ENCODE measurements around the gene TBL1XR1.

The TBL1XR1 gene

GRCh38 chr3:177102553-177102952, 94.7 kb downstream of the TBL1XR1 start:
- H3K9me3 Mint-ChIP-seq: no peaks in the 10 kb centered on the region
- H3K27me3 Mint-ChIP-seq: no peaks in the 10 kb centered on the region
- peak overlapping the region; percentile 3 for H3K27ac Mint-ChIP-seq
- peaks cover 4% of the 10 kb centered on the region for H3K36me3 Mint-ChIP-seq
- H3K4me1 Mint-ChIP-seq: peaks cover 54% of the 10 kb centered on the region
- H3K4me3 Mint-ChIP-seq: no peak overlapping the region

GRCh38 chr3:177098551-177098950, 98.7 kb downstream of the TBL1XR1 start:
- H3K27me3 Mint-ChIP-seq: no peaks in the 10 kb centered on the region
- H3K4me1 Mint-ChIP-seq: peaks cover 38% of the 10 kb centered on the region
- peaks cover 7% of the 10 kb centered on the region for H3K9me3 Mint-ChIP-seq
- H3K27ac Mint-ChIP-seq: no peak overlapping the region
- H3K36me3 Mint-ChIP-seq: peaks cover 33% of the 10 kb centered on the region
- no peak overlapping the region for H3K4me3 Mint-ChIP-seq

GRCh38 chr3:177096615-177097014, 100.7 kb downstream of the TBL1XR1 start:
- Mint-ChIP-seq H3K27ac (peak overlapping the region; percentile 69), H3K27me3 (no peaks in the 10 kb centered on the region), H3K9me3 (peaks cover 7% of the 10 kb centered on the region), H3K4me3 (no peak overlapping the region), H3K4me1 (peaks cover 44% of the 10 kb centered on the region), H3K36me3 (peaks cover 46% of the 10 kb centered on the region)

- Mint-ChIP-seq H3K9me3 (peaks cover 7% of the 10 kb centered on the region), H3K27ac (no peak overlapping the region), H3K4me3 (no peak overlapping the region), H3K27me3 (no peaks in the 10 kb centered on the region), H3K4me1 (peaks cover 60% of the 10 kb centered on the region), H3K36me3 (peaks cover 58% of the 10 kb centered on the region)
These were observed 103.3 kb downstream of the TBL1XR1 start for GRCh38 chr3:177093966-177094365.

DNA sequence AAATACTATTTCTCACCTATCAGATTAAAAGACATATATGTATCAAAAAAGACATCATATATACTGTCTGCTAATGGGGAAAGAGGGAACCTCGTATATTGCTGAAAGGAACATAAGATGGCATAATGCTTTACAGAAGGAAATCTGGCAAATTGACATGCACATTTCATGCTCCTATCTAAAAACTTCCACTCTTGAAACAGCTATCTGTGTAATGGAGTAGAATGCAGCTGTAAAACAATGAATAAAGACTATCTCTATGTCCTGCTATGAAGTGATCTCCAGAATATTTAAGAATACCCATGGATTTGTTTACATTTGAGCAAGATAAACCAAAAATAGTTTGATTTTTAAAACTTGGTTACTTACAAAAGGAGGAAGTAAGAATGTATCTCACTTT, 107.4 kb downstream of the TBL1XR1 start:
- Mint-ChIP-seq H3K4me3 (no peak overlapping the region), H3K27ac (no peak overlapping the region), H3K36me3 (peaks cover 46% of the 10 kb centered on the region)

GRCh38 chr3:177089110-177089509, 108.2 kb downstream of the TBL1XR1 start:
- peaks cover 46% of the 10 kb centered on the region for H3K36me3 Mint-ChIP-seq
- H3K9me3 Mint-ChIP-seq: no peaks in the 10 kb centered on the region
- no peaks in the 10 kb centered on the region for H3K27me3 Mint-ChIP-seq
- H3K27ac Mint-ChIP-seq: no peak overlapping the region
- H3K4me3 Mint-ChIP-seq: no peak overlapping the region
- H3K4me1 Mint-ChIP-seq: peaks cover 90% of the 10 kb centered on the region

More for the DNA sequence above, 107.4 kb downstream of the TBL1XR1 start:
- Mint-ChIP-seq H3K9me3 (no peaks in the 10 kb centered on the region), H3K4me1 (peaks cover 85% of the 10 kb centered on the region), H3K27me3 (no peaks in the 10 kb centered on the region)

DNA sequence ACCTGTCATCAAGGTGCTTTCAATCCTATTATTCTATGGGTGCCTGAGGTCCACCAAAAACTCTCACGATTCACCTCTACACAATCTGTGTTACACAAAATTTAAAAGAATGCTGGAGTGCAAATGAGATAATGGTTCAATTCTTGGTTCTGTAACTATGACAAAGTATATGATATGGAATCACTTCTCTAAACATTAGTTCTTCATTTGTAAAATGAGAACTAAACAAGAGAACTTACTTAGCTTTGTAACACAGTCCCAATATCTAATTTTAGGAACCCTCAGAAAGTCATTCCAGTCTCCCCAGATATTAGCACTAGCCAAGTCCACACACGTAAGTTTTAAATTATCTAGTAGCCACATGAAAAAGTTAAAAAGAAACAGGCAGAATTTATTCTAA, 111.5 kb downstream of the TBL1XR1 start:
- no peak overlapping the region for H3K27ac Mint-ChIP-seq
- H3K4me3 Mint-ChIP-seq: no peak overlapping the region
- H3K27me3 Mint-ChIP-seq: no peaks in the 10 kb centered on the region
- peaks cover 28% of the 10 kb centered on the region for H3K36me3 Mint-ChIP-seq
- peaks cover 85% of the 10 kb centered on the region for H3K4me1 Mint-ChIP-seq
- H3K9me3 Mint-ChIP-seq: no peaks in the 10 kb centered on the region

DNA sequence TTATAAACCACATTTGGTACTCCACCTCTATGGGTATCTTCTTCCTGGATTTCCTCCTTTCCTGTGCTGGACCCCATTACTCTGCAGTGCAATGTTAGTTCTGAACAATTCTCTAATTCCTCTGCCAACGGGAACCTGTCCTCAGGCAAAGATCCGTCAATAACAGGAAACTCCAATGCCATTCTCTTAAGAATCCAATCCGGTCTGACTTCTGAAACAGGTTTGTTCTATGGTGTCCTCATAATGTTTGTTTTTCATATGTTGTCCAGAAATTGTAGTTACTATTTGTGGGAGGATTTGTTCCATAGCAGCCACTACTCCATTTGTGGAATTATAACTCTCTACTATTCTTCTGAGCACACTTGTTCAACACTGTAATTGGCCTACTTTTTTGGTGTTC, 112.7 kb downstream of the TBL1XR1 start:
- H3K4me1 Mint-ChIP-seq: peaks cover 81% of the 10 kb centered on the region
- H3K4me3 Mint-ChIP-seq: no peak overlapping the region

DNA sequence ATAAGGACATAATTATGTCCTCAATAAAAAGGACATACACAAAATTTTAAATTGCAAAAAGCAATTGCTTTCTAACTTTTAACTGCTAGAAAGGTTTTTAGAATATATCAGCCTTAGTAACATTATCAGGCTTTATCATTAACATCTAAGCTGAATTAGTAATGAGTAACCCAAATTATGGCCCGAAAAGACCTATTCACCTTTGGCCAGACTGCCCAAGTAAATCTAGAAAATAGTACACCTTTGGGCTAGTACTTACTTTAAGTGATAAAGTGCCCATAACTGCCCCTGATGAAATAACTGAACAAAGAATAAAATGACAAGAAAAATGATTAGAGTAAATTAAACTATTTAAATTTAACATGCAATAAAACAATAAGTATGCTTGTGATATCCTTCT, 117.2 kb downstream of the TBL1XR1 start:
- peaks cover 64% of the 10 kb centered on the region for H3K4me1 Mint-ChIP-seq
- no peak overlapping the region for H3K4me3 Mint-ChIP-seq
- no peaks in the 10 kb centered on the region for H3K27me3 Mint-ChIP-seq
- H3K27ac Mint-ChIP-seq: no peak overlapping the region
- H3K9me3 Mint-ChIP-seq: no peaks in the 10 kb centered on the region
- peaks cover 19% of the 10 kb centered on the region for H3K36me3 Mint-ChIP-seq

More for the DNA sequence above, 112.7 kb downstream of the TBL1XR1 start:
- peaks cover 22% of the 10 kb centered on the region for H3K36me3 Mint-ChIP-seq
- H3K27ac Mint-ChIP-seq: no peak overlapping the region
- no peaks in the 10 kb centered on the region for H3K9me3 Mint-ChIP-seq
- H3K27me3 Mint-ChIP-seq: no peaks in the 10 kb centered on the region

GRCh38 chr3:177079684-177080083, 117.6 kb downstream of the TBL1XR1 start:
- Mint-ChIP-seq H3K4me3 (no peak overlapping the region), H3K4me1 (peaks cover 60% of the 10 kb centered on the region), H3K36me3 (peaks cover 15% of the 10 kb centered on the region), H3K9me3 (no peaks in the 10 kb centered on the region), H3K27me3 (no peaks in the 10 kb centered on the region), H3K27ac (no peak overlapping the region)

DNA sequence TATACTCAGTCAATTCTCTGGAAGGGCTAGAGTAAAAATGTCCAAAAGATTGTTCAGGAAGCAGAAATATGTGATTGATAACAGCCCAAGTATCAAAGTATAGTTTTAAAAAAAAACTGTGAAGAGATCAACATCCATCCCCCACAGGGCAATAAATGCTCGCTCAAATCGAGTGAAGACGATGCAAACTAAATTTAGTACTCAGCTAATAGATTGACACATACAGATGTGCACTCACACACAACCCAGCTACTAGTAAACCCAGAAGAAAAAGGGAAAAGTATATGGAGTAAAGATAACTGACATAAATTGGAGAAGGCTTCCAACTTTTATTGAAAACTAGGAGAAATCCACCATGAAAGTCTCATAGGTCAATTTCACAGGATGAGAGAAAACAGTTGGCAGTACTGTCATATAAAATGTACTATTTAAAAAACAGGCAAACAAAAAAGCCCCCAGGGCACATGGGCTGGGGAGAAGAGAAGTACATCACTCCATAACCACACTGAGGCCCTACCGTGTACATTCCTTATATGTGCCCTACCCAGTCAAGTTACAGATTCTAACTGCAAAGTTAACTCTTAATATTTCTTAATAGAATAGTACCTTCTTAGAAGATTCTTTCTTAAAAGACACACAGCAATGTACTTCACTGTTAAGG, 125.7 kb downstream of the TBL1XR1 start:
- H3K9me3 Mint-ChIP-seq: no peaks in the 10 kb centered on the region
- peaks cover 80% of the 10 kb centered on the region for H3K4me1 Mint-ChIP-seq
- H3K36me3 Mint-ChIP-seq: peaks cover 7% of the 10 kb centered on the region
- peak overlapping the region; percentile 17 for H3K27ac Mint-ChIP-seq
- H3K27me3 Mint-ChIP-seq: no peaks in the 10 kb centered on the region
- H3K4me3 Mint-ChIP-seq: no peak overlapping the region

GRCh38 chr3:177069514-177070329, 127.6 kb downstream of the TBL1XR1 start:
- Mint-ChIP-seq H3K36me3 (peaks cover 4% of the 10 kb centered on the region), H3K27me3 (no peaks in the 10 kb centered on the region), H3K9me3 (no peaks in the 10 kb centered on the region), H3K4me1 (peaks cover 79% of the 10 kb centered on the region), H3K27ac (peak overlapping the region; percentile 88), H3K4me3 (peak overlapping the region; percentile 57)

- Mint-ChIP-seq H3K4me3 (no peak overlapping the region), H3K27ac (peak overlapping the region; percentile 3), H3K27me3 (no peaks in the 10 kb centered on the region), H3K9me3 (no peaks in the 10 kb centered on the region), H3K4me1 (peaks cover 81% of the 10 kb centered on the region), H3K36me3 (peaks cover 7% of the 10 kb centered on the region)
These were observed 128.3 kb downstream of the TBL1XR1 start for GRCh38 chr3:177068967-177069366.

DNA sequence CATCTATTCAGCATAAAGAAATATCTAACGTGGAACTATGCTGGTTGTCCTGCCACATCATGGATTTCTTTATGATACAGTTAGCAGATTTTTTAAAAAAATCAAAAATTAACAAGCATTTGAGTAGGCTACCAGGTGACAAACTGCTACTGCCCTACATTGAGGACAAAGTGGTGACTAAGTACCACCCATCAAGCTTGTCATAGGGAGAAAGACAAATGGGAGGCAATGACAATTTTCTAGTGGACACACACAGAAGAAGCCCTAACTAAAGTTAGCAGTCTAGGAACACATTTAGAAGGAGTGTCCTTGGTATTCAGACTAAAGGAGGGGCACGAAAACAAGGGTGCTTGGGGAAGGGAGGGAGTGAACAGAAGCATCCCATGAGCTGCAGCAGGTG, 131.2 kb downstream of the TBL1XR1 start:
- H3K4me1 Mint-ChIP-seq: peaks cover 80% of the 10 kb centered on the region
- H3K36me3 Mint-ChIP-seq: peaks cover 6% of the 10 kb centered on the region
- H3K9me3 Mint-ChIP-seq: no peaks in the 10 kb centered on the region
- no peak overlapping the region for H3K4me3 Mint-ChIP-seq
- H3K27ac Mint-ChIP-seq: peak overlapping the region; percentile 76
- no peaks in the 10 kb centered on the region for H3K27me3 Mint-ChIP-seq

GRCh38 chr3:177065285-177066033, 131.8 kb downstream of the TBL1XR1 start:
- Mint-ChIP-seq H3K36me3 (peaks cover 6% of the 10 kb centered on the region), H3K4me1 (peaks cover 79% of the 10 kb centered on the region), H3K9me3 (no peaks in the 10 kb centered on the region), H3K27ac (no peak overlapping the region), H3K27me3 (no peaks in the 10 kb centered on the region), H3K4me3 (no peak overlapping the region)
